KMS-11 (cell line): ENCODE results near the gene CIB2.

Experiments
- H2AFZ ChIP-seq: fragments of 200-600 bp; sonication (generic); 2 replicates; pipeline ENCODE4 v1.6.1; 2016; ENCODE audit warnings: antibody characterized with exemption, mixed run types, low read depth
- H3K27ac ChIP-seq: fragments of 200-600 bp; sonication (generic); 2 replicates; pipeline ENCODE4 v1.6.1; 2016; ENCODE audit warnings: mild to moderate bottlenecking, mixed run types
- H3K27me3 ChIP-seq: fragments of 200-600 bp; sonication (generic); 2 replicates; pipeline ENCODE4 v1.6.1; 2017; ENCODE audit warnings: mild to moderate bottlenecking, low read depth, mixed run types, moderate library complexity; ENCODE audit not compliant: insufficient read depth
- H3K36me3 ChIP-seq: fragments of 200-600 bp; sonication (generic); 2 replicates; pipeline ENCODE4 v1.6.1; 2017; ENCODE audit warnings: mild to moderate bottlenecking, mixed run types; ENCODE audit not compliant: insufficient read depth
- H3K4me1 ChIP-seq: fragments of 200-600 bp; sonication (generic); 2 replicates; pipeline ENCODE4 v1.6.1; 2016; ENCODE audit warnings: mild to moderate bottlenecking, low read depth, mixed run types; ENCODE audit not compliant: poor library complexity, severe bottlenecking
- H3K4me2 ChIP-seq: fragments of 200-600 bp; sonication (generic); 2 replicates; pipeline ENCODE4 v1.7.0; 2016; ENCODE audit warnings: mild to moderate bottlenecking, mixed run types
- H3K4me3 ChIP-seq: fragments of 200-600 bp; sonication (generic); IDR thresholded peaks from 2 replicates; pipeline ENCODE4 v1.6.1; 2017; ENCODE audit warnings: low read depth, low read length, mixed read lengths; ENCODE audit not compliant: insufficient read depth
- H3K79me2 ChIP-seq: fragments of 200-600 bp; sonication (generic); 2 replicates; pipeline ENCODE4 v1.6.1; 2016; ENCODE audit warnings: low read depth, mixed run types; ENCODE audit not compliant: insufficient read depth
- H3K9ac ChIP-seq: fragments of 200-600 bp; sonication (generic); 2 replicates; pipeline ENCODE4 v1.6.1; 2016; ENCODE audit warnings: mild to moderate bottlenecking, mixed run types
- H4K20me1 ChIP-seq: fragments of 200-600 bp; sonication (generic); 2 replicates; pipeline ENCODE4 v1.6.1; 2016; ENCODE audit warnings: mild to moderate bottlenecking, mixed run types; ENCODE audit not compliant: insufficient read depth
- CTCF ChIP-seq: fragments of 200-600 bp; sonication (generic); conservative IDR thresholded peaks from 2 replicates; pipeline ENCODE4 v1.6.1; 2017; ENCODE audit warnings: low read depth, mild to moderate bottlenecking, antibody characterized with exemption, low read length, moderate library complexity, mixed read lengths

CIB2 gene

GRCh38 chr15:78142332-78142731 is 11.1 kb upstream of the CIB2 start:
- Histone ChIP-seq H3K79me2 (no peaks in the 10 kb centered on the region), H3K9ac (no peak overlapping the region)
- TF ChIP-seq CTCF: no peak

GRCh38 chr15:78140292-78140691 is 9.0 kb upstream of the CIB2 start:
- Histone ChIP-seq H3K4me2 (no peak overlapping the region), H3K79me2 (no peaks in the 10 kb centered on the region), H3K27me3 (no peaks in the 10 kb centered on the region), H3K4me3 (no peak overlapping the region), H3K4me1 (no peaks in the 10 kb centered on the region), H3K36me3 (no peaks in the 10 kb centered on the region), H3K27ac (no peak overlapping the region), H3K9ac (no peak overlapping the region), H2AFZ (no peak overlapping the region), H4K20me1 (no peaks in the 10 kb centered on the region)
- TF ChIP-seq CTCF: no peak

More at GRCh38 chr15:78142332-78142731, 11.1 kb upstream of the CIB2 start:
- no peak overlapping the region for H2AFZ ChIP-seq
- H3K27me3 ChIP-seq: no peaks in the 10 kb centered on the region
- H4K20me1 ChIP-seq: no peaks in the 10 kb centered on the region
- no peak overlapping the region for H3K27ac ChIP-seq
- H3K36me3 ChIP-seq: no peaks in the 10 kb centered on the region
- no peak overlapping the region for H3K4me3 ChIP-seq
- H3K4me1 ChIP-seq: no peaks in the 10 kb centered on the region
- no peak overlapping the region for H3K4me2 ChIP-seq

- no peaks in the 10 kb centered on the region for H4K20me1 ChIP-seq
- H3K4me2 ChIP-seq: no peak overlapping the region
- no peaks in the 10 kb centered on the region for H3K27me3 ChIP-seq
- no peaks in the 10 kb centered on the region for H3K79me2 ChIP-seq
- no peak overlapping the region for H3K4me3 ChIP-seq
- H2AFZ ChIP-seq: no peak overlapping the region
- H3K27ac ChIP-seq: no peak overlapping the region
- no peak for TF ChIP-seq CTCF
- no peaks in the 10 kb centered on the region for H3K36me3 ChIP-seq
- H3K9ac ChIP-seq: no peak overlapping the region
- no peaks in the 10 kb centered on the region for H3K4me1 ChIP-seq
Measured at GRCh38 chr15:78139578-78139977, 8.3 kb upstream of the CIB2 start.

GRCh38 chr15:78133801-78134200 is 2.6 kb upstream of the CIB2 start:
- Histone ChIP-seq H3K4me3 (no peak overlapping the region), H4K20me1 (no peaks in the 10 kb centered on the region), H3K9ac (no peak overlapping the region), H3K4me1 (peaks cover 22% of the 10 kb centered on the region), H2AFZ (no peak overlapping the region), H3K27me3 (no peaks in the 10 kb centered on the region), H3K36me3 (no peaks in the 10 kb centered on the region), H3K4me2 (no peak overlapping the region), H3K79me2 (no peaks in the 10 kb centered on the region), H3K27ac (no peak overlapping the region)
- TF ChIP-seq CTCF: no peak
